Mesangial cell (primary cell): ENCODE results near the gene GPR139. TPM values are rescaled to one million over a fixed set of nuclear protein-coding genes. Genes with fewer than 3 reads are reported as not detected.

ENCODE experiments used
- total RNA-seq: library from RNA; depleted of rRNA; stranded (reverse); fragments of >200 nt; gene quantifications from 2 replicates; pipeline ENCODE4 v1.2.3, GENCODE V29; 2015

The GPR139 gene
- not detected in 2 replicates for total RNA-seq

DNA sequence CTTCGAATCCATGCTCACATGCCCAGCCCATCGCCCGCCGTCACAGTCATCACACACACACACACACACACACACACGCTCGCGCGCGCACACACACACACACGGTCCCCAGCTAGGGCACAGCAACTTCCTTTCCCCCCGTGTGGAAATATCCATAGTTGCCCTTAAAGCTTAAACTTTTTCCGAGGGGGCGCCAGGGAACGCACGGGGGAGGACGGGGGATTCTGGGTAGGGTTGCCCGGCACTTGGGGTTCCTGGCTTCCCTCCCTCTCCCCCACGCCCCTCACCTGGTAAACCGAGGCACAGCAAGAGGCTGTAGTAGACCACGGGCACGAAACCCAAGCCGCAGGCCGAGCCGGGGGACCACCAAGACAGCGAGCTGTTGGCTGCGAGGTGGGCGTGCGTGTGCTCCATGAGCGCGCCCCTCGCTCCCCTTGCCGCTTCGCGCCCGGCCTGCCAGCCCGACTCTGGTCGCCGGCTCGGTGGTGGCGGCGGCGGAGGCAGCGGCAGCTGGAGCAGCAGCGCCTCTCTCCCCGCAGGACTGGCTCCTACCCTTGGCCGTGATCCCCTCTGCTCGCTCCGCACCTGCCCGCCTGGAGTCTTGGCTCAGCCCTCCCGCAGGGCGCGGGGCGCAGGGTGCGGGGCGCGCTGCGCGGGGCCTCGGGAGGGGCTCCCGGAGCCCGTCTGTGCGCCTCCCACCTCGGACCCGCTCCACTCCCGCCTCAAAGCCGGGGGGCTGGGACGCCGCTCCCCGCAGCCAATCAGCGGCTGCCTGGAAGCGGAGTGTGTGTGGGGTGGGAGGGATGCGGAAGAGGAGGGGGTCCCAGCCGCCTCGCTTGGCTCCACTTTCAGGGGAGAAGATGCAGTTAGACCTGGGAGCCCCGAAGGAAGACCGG, at the start of gene GPR139:
TSS of gene GPR139 (minus strand) at position 688 of the 896 bp plus-strand sequence. CDS start at position 414, 274 bp downstream.

Other genes starting within 250 kb of the GPR139 start
- gene GPRC5B, start 189.0 kb downstream of the GPR139 start, total RNA-seq: 7.7 and 19.8 TPM in 2 replicates